Prostate gland (tissue), 2 donors: ENCODE measurements around the gene DHRS1. TPM values are rescaled to one million over a fixed set of nuclear protein-coding genes. Genes with fewer than 3 reads are reported as not detected.

Experiments used
- DNase-seq: peaks from one replicate; pipeline ENCODE4 v3.0.0-alpha.2; 2019; ENCODE audit warnings: low spot score
- H3K27ac ChIP-seq, 2 donors: fragments of 200-600 bp; sonication (generic); 2 replicates each; pipeline ENCODE4 v1.5.1; 2017 to 2019
- H3K27me3 ChIP-seq: fragments of 200-600 bp; sonication (generic); replicated peaks from 2 replicates; pipeline ENCODE4 v1.5.1; 2019; ENCODE audit not compliant: insufficient read depth
- H3K36me3 ChIP-seq, 2 donors: fragments of 200-600 bp; sonication (generic); 1 replicate in 1 of 2; 2 replicates in 1 of 2; pipeline versions ENCODE4 v1.5.1 to v1.8.1; 2017 to 2019
- H3K4me1 ChIP-seq: fragments of 200-600 bp; sonication (generic); replicated peaks from 2 replicates; pipeline ENCODE4 v1.5.1; 2019
- H3K4me3 ChIP-seq, 2 donors: fragments of 200-600 bp; sonication (generic); 2 replicates each; pipeline ENCODE4 v1.5.1; 2017 to 2019
- H3K9me3 ChIP-seq: fragments of 200-600 bp; sonication (generic); 2 replicates; pipeline ENCODE4 v1.5.1; 2017
- CTCF ChIP-seq, 4 experiments: fragments of 200-600 bp in 2 of 4; fragments of 450-650 bp in 2 of 4; sonication (generic) in 2 of 4; IDR thresholded peaks; 1 replicate in 3 of 4; 2 replicates in 1 of 4; pipeline ENCODE4 v1.5.1; 2016 to 2019; ENCODE audit warnings: antibody characterized with exemption in 4 of 4, mild to moderate bottlenecking in 2 of 4, moderate library complexity in 2 of 4
- POLR2A ChIP-seq: fragments of 450-650 bp; IDR thresholded peaks from one replicate; pipeline ENCODE4 v1.6.1; 2016; ENCODE audit warnings: antibody characterized with exemption, mild to moderate bottlenecking
- POLR2AphosphoS5 ChIP-seq: sonication (generic); formaldehyde crosslinking; IDR thresholded peaks from one replicate; pipeline ENCODE4 v1.6.1; 2017; ENCODE audit warnings: antibody characterized with exemption
- whole genome bisulfite sequencing: methylation state at CpG from one replicate; pipeline ENCODE4 v1.1.5; 2018; 5-methylcytosine and 5-hydroxymethylcytosine counted together
- intact Hi-C: fragments of 100-400 bp; cut with DNase I; formaldehyde crosslinking; loops from one replicate; pipeline ENCODE4 v1.14.2; 2022
- total RNA-seq, 2 donors: library from RNA; depleted of rRNA; stranded (reverse); fragments of >200 nt; gene quantifications; one replicate each; pipeline ENCODE4 v1.1.0, GENCODE V29; 2016

DHRS1 gene
- total RNA-seq, 2 donors from 2014 or later = 16.9 to 74.0 TPM

GRCh38 chr14:24262821-24263733 is 36.5 kb downstream of the DHRS1 start, which contains the start of gene TGM1:
Gene TGM1 (minus strand): TSS chr14:24263177. CDS start chr14:24262352, 825 bp downstream.
- DNase-seq = no peak
- TF ChIP-seq CTCF (IDR thresholded peaks at IDR 0.05) = no peak
- no peak for TF ChIP-seq POLR2AphosphoS5
- TF ChIP-seq POLR2A = peak; percentile 12
- Histone ChIP-seq H3K27ac (peak within 1 kb of the TSS in 1 of 2 donors; percentile 1), H3K4me3 (no peak within 1 kb of the TSS), H3K27me3 (no peaks in the 10 kb centered on the region), H3K36me3 (peaks cover 0 to 6% of the 10 kb centered on the region in 2 donors), H3K9me3 (no peaks in the 10 kb centered on the region), H3K4me1 (no peaks in the 10 kb centered on the region)
- WGBS = 79% methylated on average over 14 of the region's 14 CpGs
- intact Hi-C loops = no loop called here

- no peak overlapping the region for H3K4me3 ChIP-seq
- no peak for TF ChIP-seq POLR2A
- no peak for TF ChIP-seq POLR2AphosphoS5
- TF ChIP-seq CTCF (IDR thresholded peaks at IDR 0.05) = no peak
- H3K9me3 ChIP-seq = no peaks in the 10 kb centered on the region
- no peaks in the 10 kb centered on the region for H3K27me3 ChIP-seq
- intact Hi-C loops = no loop called here
- H3K4me1 ChIP-seq = no peaks in the 10 kb centered on the region
- no peak overlapping the region for H3K27ac ChIP-seq
- 92% methylated on average over 18 of the region's 19 CpGs for WGBS
- peaks cover 0 to 6% of the 10 kb centered on the region in 2 donors for H3K36me3 ChIP-seq
- DNase-seq = no peak
These were observed 37.6 kb downstream of the DHRS1 start for GRCh38 chr14:24261969-24262327.

GRCh38 chr14:24261256-24261968 is 38.2 kb downstream of the DHRS1 start:
- Histone ChIP-seq H3K4me3 (no peak overlapping the region), H3K9me3 (no peaks in the 10 kb centered on the region), H3K27ac (no peak overlapping the region), H3K36me3 (peaks cover 0 to 3% of the 10 kb centered on the region in 2 donors), H3K27me3 (no peaks in the 10 kb centered on the region), H3K4me1 (no peaks in the 10 kb centered on the region)
- no peak for DNase-seq
- WGBS = 92% methylated on average over 20 of the region's 20 CpGs
- no peak for TF ChIP-seq POLR2A
- no peak for TF ChIP-seq POLR2AphosphoS5
- TF ChIP-seq CTCF (IDR thresholded peaks at IDR 0.05) = no peak
- intact Hi-C loops = no loop called here

- no peaks in the 10 kb centered on the region for H3K4me1 ChIP-seq
These were observed 38.8 kb downstream of the DHRS1 start for GRCh38 chr14:24260780-24261157.

More at GRCh38 chr14:24260780-24261157, 38.8 kb downstream of the DHRS1 start:
- WGBS = 60% methylated on average over 4 of the region's 4 CpGs
- Histone ChIP-seq H3K36me3 (no peaks in the 10 kb centered on the region), H3K9me3 (no peaks in the 10 kb centered on the region), H3K4me3 (no peak overlapping the region), H3K27me3 (no peaks in the 10 kb centered on the region), H3K27ac (no peak overlapping the region)
- no peak for DNase-seq
- intact Hi-C loops = no loop called here
- TF ChIP-seq POLR2AphosphoS5 (no peak), CTCF (IDR thresholded peaks at IDR 0.05) (no peak), POLR2A (no peak)
